H1 (cell line): ENCODE results near the gene POLR1C. TPM values are rescaled to one million over a fixed set of nuclear protein-coding genes. Genes with fewer than 3 reads are reported as not detected.

Experiments
- CTCF ChIA-PET: fragments of 300-600 bp; sonication (Branson Sonifier 250); formaldehyde crosslinking; loops from one replicate; lab custom pipeline; 2021; ENCODE audit not compliant: partially characterized antibody; lab: Charles Lee
- POLR2A ChIA-PET: fragments of 300-600 bp; sonication (Branson Sonifier 250); formaldehyde crosslinking; loops from one replicate; lab custom pipeline; 2021; ENCODE audit warnings: inconsistent platforms; ENCODE audit not compliant: partially characterized antibody; lab: Charles Lee
- DNase-seq, 2 experiments: peaks; one replicate each; pipeline versions ENCODE4 v3.0.0 to v3.0.0-alpha.2; 2010 to 2022; ENCODE audit warnings: low spot score in 2 of 2, low read depth in 1 of 2, mixed read lengths in 1 of 2
- FAIRE-seq: peaks from 2 replicates; lab custom pipeline; 2011; peaks lifted over from hg19 to GRCh38; lab: Jason Lieb, UNC
- H2AFZ ChIP-seq: 2 replicates; pipeline ENCODE4 v1.8.1; 2012; ENCODE audit warnings: low read length, inconsistent platforms
- H2AK5ac ChIP-seq: 2 replicates; pipeline ENCODE4 v1.6.1; 2013; ENCODE audit warnings: low read depth, low read length
- H2BK120ac ChIP-seq: replicated peaks from 2 replicates; pipeline ENCODE3; 2013; ENCODE audit warnings: low read depth, low read length, inconsistent platforms
- H2BK12ac ChIP-seq: 2 replicates; pipeline ENCODE4 v1.6.1; 2013; ENCODE audit warnings: low read depth, low read length
- H2BK15ac ChIP-seq: 2 replicates; pipeline ENCODE4 v1.6.1; 2013; ENCODE audit warnings: low read length
- H2BK20ac ChIP-seq: 2 replicates; pipeline ENCODE4 v1.6.1; 2013; ENCODE audit warnings: low read length
- H2BK5ac ChIP-seq: 2 replicates; pipeline ENCODE4 v1.6.1; 2013; ENCODE audit warnings: low read depth, low read length
- H3K14ac ChIP-seq: 2 replicates; pipeline ENCODE4 v1.6.1; 2013; ENCODE audit warnings: inconsistent platforms; ENCODE audit not compliant: insufficient read length
- H3K18ac ChIP-seq: 2 replicates; pipeline ENCODE4 v1.6.1; 2013; ENCODE audit warnings: low read length; ENCODE audit errors: extremely low read depth
- H3K23ac ChIP-seq: 2 replicates; pipeline ENCODE4 v1.6.1; 2013; ENCODE audit warnings: inconsistent platforms; ENCODE audit not compliant: insufficient read length
- H3K23me2 ChIP-seq: 2 replicates; pipeline ENCODE4 v1.6.1; 2013; ENCODE audit warnings: low read depth, low read length
- H3K27ac ChIP-seq: 2 replicates; pipeline ENCODE4 v1.6.1; 2011; ENCODE audit warnings: low read depth, low read length, inconsistent platforms
- H3K27me3 ChIP-seq, 4 experiments: replicated peaks in 1 of 4; 1 replicate in 1 of 4; 2 replicates in 3 of 4; pipeline versions ENCODE4 v1.6.1 to v1.8.1; 2011 to 2013; ENCODE audit warnings: low read length in 3 of 4, mild to moderate bottlenecking in 3 of 4, inconsistent platforms in 2 of 4, mixed read lengths in 2 of 4, moderate library complexity in 1 of 4; ENCODE audit not compliant: control insufficient read depth in 3 of 4, insufficient read depth in 3 of 4; ENCODE audit errors: extremely low read depth in 1 of 4
- H3K36me3 ChIP-seq, 4 experiments: 2 replicates each; pipeline versions ENCODE4 v1.6.1 to v1.8.1; 2011 to 2013; ENCODE audit warnings: mild to moderate bottlenecking in 4 of 4, low read length in 3 of 4, moderate library complexity in 2 of 4, control low read depth in 1 of 4, inconsistent platforms in 1 of 4; ENCODE audit not compliant: insufficient read depth in 4 of 4, control insufficient read depth in 2 of 4
- H3K4ac ChIP-seq: replicated peaks from 2 replicates; pipeline ENCODE3; 2013; ENCODE audit warnings: low read length, low read depth, mixed read lengths, inconsistent platforms; ENCODE audit not compliant: insufficient read length
- H3K4me1 ChIP-seq, 4 experiments: replicated peaks in 1 of 4; 1 replicate in 1 of 4; 2 replicates in 3 of 4; pipeline versions ENCODE4 v1.6.1 to v1.8.1; 2011 to 2013; ENCODE audit warnings: low read length in 3 of 4, inconsistent platforms in 2 of 4, mixed read lengths in 1 of 4; ENCODE audit not compliant: insufficient read depth in 4 of 4, control insufficient read depth in 3 of 4
- H3K4me2 ChIP-seq, 2 experiments: 2 replicates each; pipeline versions ENCODE4 v1.6.1 to v1.8.1; 2011 to 2013; ENCODE audit warnings: low read depth in 2 of 2, low read length in 2 of 2, control low read depth in 1 of 2, inconsistent platforms in 1 of 2, mild to moderate bottlenecking in 1 of 2; ENCODE audit not compliant: insufficient read depth in 1 of 2
- H3K4me3 ChIP-seq, 4 experiments: fragments of 200-600, 300-600 bp in 1 of 4; sonication (generic), shearing (Covaris generic), sonication (Bioruptor Twin) in 1 of 4; 2 replicates each; pipeline versions ENCODE4 v1.5.1 to v1.8.1; 2011 to 2016; ENCODE audit warnings: low read length in 4 of 4, low read depth in 3 of 4, control low read depth in 2 of 4, inconsistent platforms in 2 of 4, mild to moderate bottlenecking in 2 of 4, mixed read lengths in 1 of 4, moderate library complexity in 1 of 4; ENCODE audit not compliant: insufficient read depth in 2 of 4; ENCODE audit errors: extremely low read depth in 1 of 4
- H3K56ac ChIP-seq: replicated peaks from 2 replicates; pipeline ENCODE3; 2013; ENCODE audit warnings: low read depth, mild to moderate bottlenecking, mixed read lengths, low read length, inconsistent platforms; ENCODE audit not compliant: insufficient read length
- H3K79me1 ChIP-seq: 2 replicates; pipeline ENCODE4 v1.6.1; 2013; ENCODE audit warnings: low read depth, low read length, control low read depth
- H3K79me2 ChIP-seq, 2 experiments: 2 replicates each; pipeline versions ENCODE4 v1.6.1 to v1.8.1; 2012 to 2013; ENCODE audit warnings: low read length in 2 of 2, mild to moderate bottlenecking in 2 of 2, inconsistent platforms in 1 of 2; ENCODE audit not compliant: insufficient read depth in 2 of 2, control insufficient read depth in 1 of 2
- H3K9ac ChIP-seq, 4 experiments: replicated peaks in 1 of 4; 1 replicate in 1 of 4; 2 replicates in 3 of 4; pipeline versions ENCODE4 v1.6.1 to v1.8.1; 2011 to 2013; ENCODE audit warnings: low read depth in 3 of 4, low read length in 3 of 4, control low read depth in 2 of 4, mild to moderate bottlenecking in 2 of 4, moderate library complexity in 2 of 4, inconsistent platforms in 1 of 4; ENCODE audit errors: extremely low read depth in 1 of 4
- H3K9me3 ChIP-seq, 2 experiments: 2 replicates each; pipeline versions ENCODE4 v1.6.1 to v1.8.1; 2012 to 2013; ENCODE audit warnings: mild to moderate bottlenecking in 2 of 2, moderate library complexity in 2 of 2, control low read depth in 1 of 2, inconsistent platforms in 1 of 2, low read depth in 1 of 2, low read length in 1 of 2, mixed read lengths in 1 of 2; ENCODE audit not compliant: insufficient read depth in 2 of 2
- H4K20me1 ChIP-seq, 2 experiments: replicated peaks in 1 of 2; 2 replicates each; pipeline versions ENCODE3 to v1.8.1; 2011 to 2013; ENCODE audit warnings: inconsistent platforms in 2 of 2, low read length in 2 of 2, mild to moderate bottlenecking in 1 of 2; ENCODE audit not compliant: insufficient read depth in 2 of 2, control insufficient read depth in 1 of 2
- H4K5ac ChIP-seq: 2 replicates; pipeline ENCODE4 v1.6.1; 2013; ENCODE audit warnings: low read length, low read depth, mixed read lengths, inconsistent platforms; ENCODE audit not compliant: insufficient read length
- H4K8ac ChIP-seq: 2 replicates; pipeline ENCODE4 v1.8.0; 2013; ENCODE audit warnings: mild to moderate bottlenecking, moderate library complexity, low read length, inconsistent platforms; ENCODE audit not compliant: insufficient read depth; ENCODE audit errors: extremely low read depth
- H4K91ac ChIP-seq: replicated peaks from 2 replicates; pipeline ENCODE3; 2013; ENCODE audit warnings: low read length, mixed read lengths, inconsistent platforms; ENCODE audit not compliant: insufficient read length
- CTCF ChIP-seq, 3 experiments: IDR thresholded peaks; 1 replicate in 2 of 3; 2 replicates in 1 of 3; pipeline versions ENCODE4 v1.5.1 to v1.6.1; 2011; ENCODE audit warnings: low read length in 3 of 3, mild to moderate bottlenecking in 3 of 3, inconsistent platforms in 2 of 3, low read depth in 1 of 3, moderate library complexity in 1 of 3; ENCODE audit not compliant: insufficient read depth in 1 of 3; ENCODE audit errors: control extremely low read depth in 1 of 3
- JUND ChIP-seq: IDR thresholded peaks from 2 replicates; pipeline ENCODE4 v1.6.1; 2011; ENCODE audit warnings: mild to moderate bottlenecking, improper control_type of control experiment, low read length
- WGBS, 2 experiments: shearing (Covaris generic) in 1 of 2; methylation state at CpG; one replicate each; pipeline versions ENCODE4 v1.1.6 to v1.1.7; 2013 to 2015; ENCODE audit warnings: low lambda C conversion rate in 2 of 2, mixed read lengths in 2 of 2, inconsistent platforms in 1 of 2, low coverage in 1 of 2, missing lambda C conversion rate in 1 of 2; ENCODE audit not compliant: insufficient replicate concordance in 2 of 2, insufficient coverage in 1 of 2, insufficient read length in 1 of 2; ENCODE audit errors: extremely low coverage in 1 of 2, missing lambda C conversion rate in 1 of 2; 5-methylcytosine and 5-hydroxymethylcytosine counted together
- polyA plus RNA-seq, 7 experiments: library from polyadenylated mRNA; depleted of rRNA in 3 of 7; stranded (reverse) in 5 of 7; unstranded in 2 of 7; fragments of >200 nt in 5 of 7; fragments of 200-250 nt in 2 of 7; gene quantifications; 1 replicate in 5 of 7; 2 replicates in 1 of 7; 4 replicates in 1 of 7; pipeline versions ENCODE4 v1.2.1 to v1.2.3, GENCODE V29; 2011 to 2013; ENCODE audit warnings: missing spikeins in 2 of 7, mixed read lengths in 2 of 7
- total RNA-seq: library from RNA; stranded (reverse); fragmentation: NEBNext Ultra II Directional; extraction: Animal tissue kit (Norgen Biotek cat#: 25700); gene quantifications from 2 replicates; pipeline ENCODE4 v1.2.1, GENCODE V29; 2021

POLR1C gene
- total and polyA plus RNA-seq, 2 of the 8 experiments (the other 6 are each of a cell fraction or from before 2014, with no cell fraction given) = 42.9 to 49.6 TPM

GRCh38 chr6:43508481-43509141 is 8.3 kb upstream of the POLR1C start:
- 74% methylated on average over 6 of the region's 8 CpGs; no CpG with 5 or more reads in 1 of the 2 experiments for WGBS, 2 experiments
- Histone ChIP-seq H3K79me1 (no peaks in the 10 kb centered on the region), H3K79me2 (no peaks in the 10 kb centered on the region), H3K4me3 (no peak overlapping the region), H3K4me2 (peak overlapping the region in 1 of 2 experiments; percentile 62; a peak in 1 of 4 replicates), H3K18ac (no peak overlapping the region), H3K4ac (no peak overlapping the region), H4K8ac (no peak overlapping the region), H4K5ac (no peak overlapping the region), H3K23me2 (peaks cover 12% of the 10 kb centered on the region), H3K9me3 (no peaks in the 10 kb centered on the region), H2BK15ac (no peak overlapping the region), H3K23ac (no peak overlapping the region), H2AFZ (no peak overlapping the region), H2BK12ac (no peak overlapping the region), H3K14ac (no peak overlapping the region), H2BK120ac (no peak overlapping the region), H2BK20ac (no peak overlapping the region), H3K9ac (no peak overlapping the region), H2BK5ac (no peak overlapping the region), H3K4me1 (peaks cover 0 to 21% (median 9%) of the 10 kb centered on the region in 4 experiments; a peak in 5 of 7 replicates), H3K27ac (no peak overlapping the region), H4K91ac (no peak overlapping the region), H3K56ac (no peak overlapping the region), H2AK5ac (no peak overlapping the region), H3K36me3 (peaks cover 12 to 26% (median 19%) of the 10 kb centered on the region in 4 experiments; a peak in 7 of 8 replicates), H4K20me1 (peaks cover 2 to 19% of the 10 kb centered on the region in 2 experiments), H3K27me3 (peaks cover 0 to 19% (median 15%) of the 10 kb centered on the region in 4 experiments; a peak in 5 of 7 replicates)
- POLR2A ChIA-PET = interaction anchor here (0.8 to 12.6 kb wide), 6 partner anchors 11 to 72 kb away, joined by 3 to 147 read pairs (median 10); partner anchors contain the start of genes DLK2, POLR1C, TJAP1 and YIPF3
- DNase-seq = no peak
- FAIRE-seq = no peak
- CTCF ChIA-PET = interaction anchor here (0.8 to 31.7 kb wide), 17 partner anchors 25 to 718 kb away, joined by 3 to 536 read pairs (median 5); partner anchors contain the start of genes CRIP3, DLK2, DNPH1 and TJAP1
- 0 out of 4 replicates have a peak, but pooled peaks of 1 of the 3 experiments have one; percentile 2 for TF ChIP-seq CTCF (IDR thresholded peaks at IDR 0.05; ENCODE audit: control extremely low read depth in 1 of 3, insufficient read depth in 1 of 3, low read depth in 1 of 3, low read length in 3 of 3)
- no peak for TF ChIP-seq JUND
